Gastroesophageal sphincter (tissue), 3 donors: ENCODE measurements around the gene EPHA3.

Experiments
- POLR2A ChIP-seq, 2 donors: fragments of 450-650 bp; IDR thresholded peaks; one replicate each; pipeline ENCODE4 v1.6.1; 2017; ENCODE audit warnings: antibody characterized with exemption in 2 of 2, mild to moderate bottlenecking in 2 of 2, moderate library complexity in 1 of 2
- POLR2AphosphoS5 ChIP-seq: sonication (generic); formaldehyde crosslinking; IDR thresholded peaks from one replicate; pipeline ENCODE4 v1.6.1; 2017; ENCODE audit warnings: antibody characterized with exemption
- TF ChIP-seq, protein P1 (sequence below), 4 experiments: fragments of 200-600 bp in 2 of 4; fragments of 450-650 bp in 2 of 4; sonication (generic) in 1 of 4; IDR thresholded peaks; one replicate each; pipeline ENCODE4 v1.5.1; 2017 to 2019; ENCODE audit warnings: antibody characterized with exemption in 4 of 4, mild to moderate bottlenecking in 2 of 4, moderate library complexity in 2 of 4

DNA sequence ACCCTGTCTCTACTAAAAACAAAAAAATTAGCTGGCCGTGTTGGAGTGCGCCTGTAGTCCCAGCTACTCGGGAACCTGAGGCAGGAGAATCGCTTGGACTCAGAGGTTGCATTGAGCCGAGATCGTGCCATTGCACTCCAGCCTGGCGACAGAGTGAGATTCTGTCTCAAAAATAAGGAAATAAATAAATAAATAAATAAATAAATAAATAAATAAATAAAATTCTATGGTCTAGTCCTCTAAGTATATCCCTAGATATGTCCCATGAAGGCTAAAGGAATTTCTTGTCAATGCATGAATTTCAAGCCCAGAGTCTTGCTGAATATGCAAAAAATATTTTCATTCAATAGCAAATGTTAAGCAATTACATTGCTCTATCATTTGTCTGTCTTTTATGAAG, 149.0 kb downstream of the EPHA3 start:
- TF ChIP-seq, protein P1, sequence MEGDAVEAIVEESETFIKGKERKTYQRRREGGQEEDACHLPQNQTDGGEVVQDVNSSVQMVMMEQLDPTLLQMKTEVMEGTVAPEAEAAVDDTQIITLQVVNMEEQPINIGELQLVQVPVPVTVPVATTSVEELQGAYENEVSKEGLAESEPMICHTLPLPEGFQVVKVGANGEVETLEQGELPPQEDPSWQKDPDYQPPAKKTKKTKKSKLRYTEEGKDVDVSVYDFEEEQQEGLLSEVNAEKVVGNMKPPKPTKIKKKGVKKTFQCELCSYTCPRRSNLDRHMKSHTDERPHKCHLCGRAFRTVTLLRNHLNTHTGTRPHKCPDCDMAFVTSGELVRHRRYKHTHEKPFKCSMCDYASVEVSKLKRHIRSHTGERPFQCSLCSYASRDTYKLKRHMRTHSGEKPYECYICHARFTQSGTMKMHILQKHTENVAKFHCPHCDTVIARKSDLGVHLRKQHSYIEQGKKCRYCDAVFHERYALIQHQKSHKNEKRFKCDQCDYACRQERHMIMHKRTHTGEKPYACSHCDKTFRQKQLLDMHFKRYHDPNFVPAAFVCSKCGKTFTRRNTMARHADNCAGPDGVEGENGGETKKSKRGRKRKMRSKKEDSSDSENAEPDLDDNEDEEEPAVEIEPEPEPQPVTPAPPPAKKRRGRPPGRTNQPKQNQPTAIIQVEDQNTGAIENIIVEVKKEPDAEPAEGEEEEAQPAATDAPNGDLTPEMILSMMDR (IDR thresholded peaks at IDR 0.05) = no peak
- no peak for TF ChIP-seq POLR2AphosphoS5
- TF ChIP-seq POLR2A (IDR thresholded peaks at IDR 0.05) = no peak
